ENCODE data around the gene LPCAT1. TPM values are rescaled to one million over a fixed set of nuclear protein-coding genes. Genes with fewer than 3 reads are reported as not detected.
"Not testable (repeated sequence)": the region's sequence is repeated elsewhere in the genome, so short reads cannot be mapped to it uniquely, and the experiment has no call there.

Gene LPCAT1, protein sequence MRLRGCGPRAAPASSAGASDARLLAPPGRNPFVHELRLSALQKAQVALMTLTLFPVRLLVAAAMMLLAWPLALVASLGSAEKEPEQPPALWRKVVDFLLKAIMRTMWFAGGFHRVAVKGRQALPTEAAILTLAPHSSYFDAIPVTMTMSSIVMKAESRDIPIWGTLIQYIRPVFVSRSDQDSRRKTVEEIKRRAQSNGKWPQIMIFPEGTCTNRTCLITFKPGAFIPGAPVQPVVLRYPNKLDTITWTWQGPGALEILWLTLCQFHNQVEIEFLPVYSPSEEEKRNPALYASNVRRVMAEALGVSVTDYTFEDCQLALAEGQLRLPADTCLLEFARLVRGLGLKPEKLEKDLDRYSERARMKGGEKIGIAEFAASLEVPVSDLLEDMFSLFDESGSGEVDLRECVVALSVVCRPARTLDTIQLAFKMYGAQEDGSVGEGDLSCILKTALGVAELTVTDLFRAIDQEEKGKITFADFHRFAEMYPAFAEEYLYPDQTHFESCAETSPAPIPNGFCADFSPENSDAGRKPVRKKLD
- 10 to 100 TPM; 21.1 to 27.1 TPM for total RNA-seq
- 23.9 TPM for polyA plus RNA-seq (ENCODE audit: insufficient read depth, low read depth, low replicate concordance)
- long read RNA-seq, donor 1, transcript LPCAT1-201 (14 exons, 3,966 nt) = major isoform, 7 of 7 reads
- long read RNA-seq, donor 1, partial matches to known transcripts = 0 of 7 reads
- long read RNA-seq, donor 1, other reads (novel, unspliced or antisense) = 0 of 7 reads
- long read RNA-seq, donor 2, transcript LPCAT1-201 (14 exons, 3,966 nt) = major isoform, 10 of 10 reads
- long read RNA-seq, donor 2, partial matches to known transcripts = 0 of 10 reads
- long read RNA-seq, donor 2, other reads (novel, unspliced or antisense) = 0 of 10 reads

DNA sequence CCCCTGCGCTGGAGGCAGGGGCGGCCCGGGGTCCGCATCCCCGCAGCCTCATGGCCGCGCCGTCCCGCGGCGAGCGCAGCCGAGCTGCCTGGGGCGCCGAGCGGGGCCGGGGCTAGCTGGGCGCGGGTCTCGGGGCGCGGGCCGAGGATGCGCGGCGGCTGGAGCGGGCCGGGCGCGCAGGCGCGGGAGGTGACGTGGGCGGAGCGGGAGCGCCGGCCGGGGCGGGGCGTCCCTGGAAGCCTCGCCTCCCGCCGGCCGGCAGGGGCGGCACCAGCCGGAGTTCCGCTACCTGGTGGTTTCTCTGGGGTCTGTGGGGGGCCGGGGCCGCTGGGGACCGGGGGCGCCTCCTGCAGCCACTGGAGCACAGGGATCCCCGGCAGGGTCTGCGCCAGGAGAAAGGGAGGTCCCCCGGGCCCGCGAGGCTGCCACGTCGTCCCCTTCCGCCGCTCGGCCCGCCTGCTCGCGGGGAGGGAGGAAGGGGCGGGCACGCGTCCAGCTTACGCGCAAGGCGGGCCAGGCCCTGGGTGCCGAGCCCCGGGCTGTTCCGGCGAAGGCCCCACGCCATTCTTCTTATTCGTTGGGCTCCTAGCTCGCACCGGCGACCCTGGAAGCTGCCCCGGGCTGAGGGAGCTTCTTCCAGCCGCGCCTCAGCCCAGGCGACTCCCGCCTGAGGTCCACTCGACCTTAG, at the start of gene LPCAT1:
TSS of gene LPCAT1 (minus strand) at position 168 of the 688 bp plus-strand sequence. CDS start at position 52, 116 bp downstream.
- peak; percentile 79 for DNase-seq
- peaks cover 17% of the 10 kb centered on the region for H3K4me1 ChIP-seq
- TF ChIP-seq POLR2A (IDR thresholded peaks at IDR 0.05) = no peak
- TF ChIP-seq, protein P1, sequence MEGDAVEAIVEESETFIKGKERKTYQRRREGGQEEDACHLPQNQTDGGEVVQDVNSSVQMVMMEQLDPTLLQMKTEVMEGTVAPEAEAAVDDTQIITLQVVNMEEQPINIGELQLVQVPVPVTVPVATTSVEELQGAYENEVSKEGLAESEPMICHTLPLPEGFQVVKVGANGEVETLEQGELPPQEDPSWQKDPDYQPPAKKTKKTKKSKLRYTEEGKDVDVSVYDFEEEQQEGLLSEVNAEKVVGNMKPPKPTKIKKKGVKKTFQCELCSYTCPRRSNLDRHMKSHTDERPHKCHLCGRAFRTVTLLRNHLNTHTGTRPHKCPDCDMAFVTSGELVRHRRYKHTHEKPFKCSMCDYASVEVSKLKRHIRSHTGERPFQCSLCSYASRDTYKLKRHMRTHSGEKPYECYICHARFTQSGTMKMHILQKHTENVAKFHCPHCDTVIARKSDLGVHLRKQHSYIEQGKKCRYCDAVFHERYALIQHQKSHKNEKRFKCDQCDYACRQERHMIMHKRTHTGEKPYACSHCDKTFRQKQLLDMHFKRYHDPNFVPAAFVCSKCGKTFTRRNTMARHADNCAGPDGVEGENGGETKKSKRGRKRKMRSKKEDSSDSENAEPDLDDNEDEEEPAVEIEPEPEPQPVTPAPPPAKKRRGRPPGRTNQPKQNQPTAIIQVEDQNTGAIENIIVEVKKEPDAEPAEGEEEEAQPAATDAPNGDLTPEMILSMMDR (IDR thresholded peaks at IDR 0.05) = peak in 2 of 3 experiments; percentile 14 to 24
- no peaks in the 10 kb centered on the region for H3K9me3 ChIP-seq
- WGBS, 2 donors = 3% methylated on average over 19 of the region's 85 CpGs; no CpG with 5 or more reads in 1 of the 2 donors
- H3K27ac ChIP-seq = peak within 1 kb of the TSS; percentile 86
- H3K27me3 ChIP-seq = no peaks in the 10 kb centered on the region
- H3K36me3 ChIP-seq (ENCODE audit: low read depth, missing control alignments) = no peaks in the 10 kb centered on the region
- intact Hi-C loops (cut with DNase I; ENCODE audit: low total_unique reads) = no loop called here
- H3K4me3 ChIP-seq = peak within 1 kb of the TSS; percentile 80 to 90

DNA sequence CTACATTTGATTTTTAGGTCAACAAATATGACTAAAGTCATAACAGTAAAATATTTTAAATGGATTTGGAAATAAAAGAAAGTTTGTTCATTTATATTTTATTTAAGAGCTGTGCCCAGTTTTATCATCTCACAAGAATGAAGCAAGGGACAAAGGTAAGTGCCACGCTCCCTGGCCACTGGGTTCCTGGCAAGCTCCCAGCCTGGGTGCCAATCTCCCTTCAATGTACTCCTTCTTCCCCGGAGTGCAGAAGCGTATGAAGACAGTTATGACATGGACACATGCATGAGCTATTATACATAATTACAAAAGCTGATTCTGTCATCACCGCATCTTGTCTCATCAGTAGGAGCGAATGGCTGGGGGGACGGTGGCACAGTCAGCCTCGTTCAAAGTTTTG, 48.1 kb upstream of the LPCAT1 start:
- intact Hi-C loops (cut with DNase I; ENCODE audit: low total_unique reads); H3K9me3 ChIP-seq; H3K4me3 ChIP-seq; H3K36me3 ChIP-seq (ENCODE audit: low read depth, missing control alignments); H3K27ac ChIP-seq; DNase-seq; H3K27me3 ChIP-seq: not testable (repeated sequence)
- 92% methylated on average over 7 of the region's 7 CpGs for WGBS, 2 donors
- H3K4me1 ChIP-seq = peaks cover 12% of the 10 kb centered on the region

DNA sequence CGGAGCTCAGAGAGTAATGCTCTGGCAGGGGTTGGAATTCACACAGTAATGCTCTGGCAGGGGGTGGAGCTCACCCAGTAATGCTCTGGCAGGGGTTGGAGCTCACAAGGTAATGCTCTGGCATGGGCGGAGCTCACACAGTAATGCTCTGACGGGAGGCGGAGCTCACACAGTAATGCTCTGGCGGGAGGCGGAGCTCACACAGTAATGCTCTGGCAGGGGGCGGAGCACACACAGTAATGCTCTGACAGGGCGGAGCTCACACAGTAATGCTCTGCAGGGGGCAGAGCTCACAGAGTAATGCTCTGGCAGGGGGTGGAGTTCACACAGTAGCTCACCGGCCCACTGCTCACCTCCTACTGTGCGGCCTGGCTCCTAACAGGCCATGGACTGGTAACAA, 47.2 kb upstream of the LPCAT1 start:
- intact Hi-C loops (cut with DNase I; ENCODE audit: low total_unique reads) = no loop called here
- WGBS, 2 donors = 87 to 91% methylated on average over 10 of the region's 10 CpGs

DNA sequence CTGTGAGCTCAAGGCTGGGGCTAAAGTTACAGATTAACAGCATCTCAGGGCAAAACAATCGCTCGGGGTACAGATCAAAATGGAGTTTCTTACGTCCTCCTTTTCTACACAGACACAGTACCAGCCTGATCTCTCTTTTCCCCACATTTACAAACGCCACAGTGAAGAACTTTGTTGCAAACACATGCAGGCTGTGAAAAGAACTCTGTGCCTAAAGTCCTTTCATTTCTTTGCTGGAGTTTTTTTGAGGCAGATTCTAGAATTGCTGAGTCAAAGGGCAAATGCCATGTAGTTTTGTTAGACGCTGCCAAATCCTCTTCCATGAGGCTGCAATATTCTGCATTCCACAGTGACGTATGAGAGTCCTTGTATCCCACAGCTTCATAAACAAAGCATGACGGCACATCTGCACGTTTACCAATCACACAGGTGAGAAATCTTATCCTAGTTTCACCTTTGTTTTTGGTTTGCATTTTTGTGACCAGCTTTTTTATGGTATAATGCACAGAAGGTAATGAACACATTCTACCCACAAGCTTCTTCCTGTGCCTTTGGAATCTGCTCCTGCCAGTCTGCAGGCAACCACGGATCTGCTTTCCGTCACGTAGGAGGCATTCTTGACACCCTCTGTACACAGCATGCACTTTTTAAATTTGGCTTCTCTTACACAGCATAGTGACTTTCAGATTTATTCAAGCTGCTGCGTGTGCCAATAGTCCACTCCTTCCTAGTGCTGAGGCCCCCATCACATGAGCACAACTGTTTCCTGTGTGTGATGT, 44.6 kb upstream of the LPCAT1 start:
- Histone ChIP-seq H3K27me3 (no peaks in the 10 kb centered on the region), H3K27ac (no peak overlapping the region), H3K4me3 (no peak overlapping the region), H3K36me3 (ENCODE audit: low read depth, missing control alignments) (no peaks in the 10 kb centered on the region), H3K4me1 (peaks cover 12% of the 10 kb centered on the region), H3K9me3 (no peaks in the 10 kb centered on the region)
- intact Hi-C loops (cut with DNase I; ENCODE audit: low total_unique reads) = no loop called here
- TF ChIP-seq POLR2A (IDR thresholded peaks at IDR 0.05) = no peak
- WGBS, 2 donors = 47 to 54% methylated on average over 12 of the region's 12 CpGs
- DNase-seq = no peak

More for the DNA sequence above, 47.2 kb upstream of the LPCAT1 start:
- Histone ChIP-seq H3K9me3 (no peaks in the 10 kb centered on the region), H3K27me3 (no peaks in the 10 kb centered on the region), H3K36me3 (ENCODE audit: low read depth, missing control alignments) (no peaks in the 10 kb centered on the region), H3K4me3 (no peak overlapping the region), H3K4me1 (peaks cover 12% of the 10 kb centered on the region), H3K27ac (no peak overlapping the region)
- no peak for DNase-seq
- TF ChIP-seq, protein P1 (IDR thresholded peaks at IDR 0.05) = no peak
- no peak for TF ChIP-seq POLR2A (IDR thresholded peaks at IDR 0.05)

DNA sequence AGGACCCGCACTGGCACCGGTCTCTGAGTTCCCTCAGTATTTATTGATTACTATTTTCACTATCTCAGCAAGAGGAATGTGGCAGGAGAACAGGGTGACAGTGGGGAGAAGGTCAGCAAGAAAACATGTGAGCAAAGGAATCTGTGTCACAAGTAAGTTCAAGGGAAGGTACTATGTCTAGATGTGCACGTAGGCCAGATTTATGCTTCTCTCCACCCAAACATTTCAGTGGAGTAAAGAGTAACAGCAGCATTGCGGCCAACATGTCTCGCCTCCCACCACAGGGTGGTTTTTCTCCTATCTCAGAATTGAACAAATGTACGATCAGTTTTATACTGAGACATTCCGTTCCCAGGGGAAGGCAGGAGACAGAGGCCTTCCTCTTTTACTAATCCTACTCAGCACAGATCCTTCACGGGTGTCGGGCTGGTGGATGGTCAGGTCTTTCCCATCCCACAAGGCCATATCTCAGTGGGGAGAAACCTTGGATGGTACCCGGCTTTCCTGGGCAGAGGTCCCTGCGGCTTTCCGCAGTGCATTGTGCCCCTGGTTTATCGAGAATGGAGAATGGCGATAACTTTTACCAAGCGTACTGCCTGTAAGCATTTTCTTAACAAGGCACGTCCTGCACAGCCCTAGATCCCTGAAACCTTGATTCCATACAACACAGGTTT, 43.9 kb upstream of the LPCAT1 start:
- peaks cover 12% of the 10 kb centered on the region for H3K4me1 ChIP-seq
- H3K27me3 ChIP-seq; DNase-seq; intact Hi-C loops (cut with DNase I; ENCODE audit: low total_unique reads); H3K4me3 ChIP-seq; H3K9me3 ChIP-seq; H3K27ac ChIP-seq; H3K36me3 ChIP-seq (ENCODE audit: low read depth, missing control alignments): not testable (repeated sequence)
- 81 to 86% methylated on average over 16 of the region's 16 CpGs for WGBS, 2 donors

Data from testis (tissue), 5 donors.